ENCODE data around the gene EMX1.

EMX1 gene

GRCh38 chr2:72980535-72981217, 63.4 kb downstream of the EMX1 start:
- DNase-seq (ENCODE audit: low read depth) = peak; percentile 53

GRCh38 chr2:72981536-72981935, 64.2 kb downstream of the EMX1 start:
- no peak for DNase-seq (ENCODE audit: low read depth)

GRCh38 chr2:72982219-72982618, 64.9 kb downstream of the EMX1 start:
- no peak for DNase-seq (ENCODE audit: low read depth)

- no peak for DNase-seq (ENCODE audit: low read depth)
Measured at GRCh38 chr2:72982781-72983499, 65.6 kb downstream of the EMX1 start.

- DNase-seq (ENCODE audit: low read depth) = no peak
Measured at GRCh38 chr2:72983500-72984161, 66.3 kb downstream of the EMX1 start.

- no peak for DNase-seq (ENCODE audit: low read depth)
Measured at GRCh38 chr2:72984172-72984671, 66.9 kb downstream of the EMX1 start.
